CD4-positive, alpha-beta T cell treated with Interferon alpha-2 for 1 hour (primary cell): Measurements from ENCODE around the gene FAM131A.

ENCODE experiments used
- DNase-seq, 2 donors: peaks; one replicate each; pipeline ENCODE4 v3.0.0-alpha.2; 2020 to 2022

The FAM131A gene

GRCh38 chr3:184379358-184380184 lies 42.2 kb downstream of the FAM131A start, which contains the start of gene CHRD:
Gene CHRD (plus strand): TSS chr3:184380054. CDS start chr3:184380319, 265 bp downstream.
- no peak for DNase-seq

- peak in 1 of 2 donors; percentile 25 for DNase-seq
Observed at GRCh38 chr3:184380185-184380626, 42.8 kb downstream of the FAM131A start.

GRCh38 chr3:184380627-184381260 lies 43.3 kb downstream of the FAM131A start:
- peak in 1 of 2 donors; percentile 17 for DNase-seq

GRCh38 chr3:184381261-184382224 lies 44.1 kb downstream of the FAM131A start:
- DNase-seq = no peak

- no peak for DNase-seq
Observed at GRCh38 chr3:184382326-184383032, 45.1 kb downstream of the FAM131A start.

- DNase-seq = no peak
Observed at GRCh38 chr3:184383033-184383740, 45.8 kb downstream of the FAM131A start.

- DNase-seq = no peak
Observed at GRCh38 chr3:184384342-184384741, 46.9 kb downstream of the FAM131A start.

GRCh38 chr3:184384856-184385422 lies 47.5 kb downstream of the FAM131A start:
- DNase-seq = no peak

GRCh38 chr3:184386047-184386806 lies 48.8 kb downstream of the FAM131A start:
- no peak for DNase-seq

- no peak for DNase-seq
Observed at GRCh38 chr3:184387174-184387714, 49.8 kb downstream of the FAM131A start.

- no peak for DNase-seq
Observed at GRCh38 chr3:184388164-184388935, 51.0 kb downstream of the FAM131A start.

- DNase-seq = no peak
Observed at GRCh38 chr3:184388936-184389230, 51.5 kb downstream of the FAM131A start.

GRCh38 chr3:184389384-184389783 lies 52.0 kb downstream of the FAM131A start:
- no peak for DNase-seq

GRCh38 chr3:184389935-184390528 lies 52.6 kb downstream of the FAM131A start:
- DNase-seq = no peak

GRCh38 chr3:184391266-184391665 lies 53.9 kb downstream of the FAM131A start:
- no peak for DNase-seq

- no peak for DNase-seq
Observed at GRCh38 chr3:184395320-184395660, 57.9 kb downstream of the FAM131A start.
